ENCODE data around the gene CCDC93.

CCDC93 gene

GRCh38 chr2:117958186-117958585, 55.7 kb downstream of the CCDC93 start (continued):
- no peak for TF ChIP-seq ZIC2 (tag by site-specific recombination; IDR thresholded peaks at IDR 0.05)

DNA sequence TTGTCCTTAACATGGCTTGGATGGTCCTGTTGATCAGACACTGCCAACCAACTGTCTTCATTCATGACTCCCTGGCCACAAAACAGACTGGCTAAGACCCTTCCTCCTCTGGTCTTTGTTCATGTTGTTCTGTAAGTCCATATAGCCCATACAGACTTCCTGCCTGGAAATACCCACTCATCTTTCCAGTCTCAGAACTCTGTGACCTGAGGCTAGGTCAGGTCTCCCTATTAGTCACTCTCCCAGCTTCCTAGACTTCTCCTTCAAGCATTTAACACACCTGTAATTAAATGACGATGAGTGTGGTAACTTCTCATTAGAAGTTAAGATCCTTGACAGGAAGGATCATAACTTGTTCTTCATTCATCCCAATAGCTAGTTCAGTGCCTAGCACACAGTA, 56.3 kb downstream of the CCDC93 start:
- no peak for TF ChIP-seq OVOL3 (tag by site-specific recombination; IDR thresholded peaks at IDR 0.05)
- TF ChIP-seq, protein P1, sequence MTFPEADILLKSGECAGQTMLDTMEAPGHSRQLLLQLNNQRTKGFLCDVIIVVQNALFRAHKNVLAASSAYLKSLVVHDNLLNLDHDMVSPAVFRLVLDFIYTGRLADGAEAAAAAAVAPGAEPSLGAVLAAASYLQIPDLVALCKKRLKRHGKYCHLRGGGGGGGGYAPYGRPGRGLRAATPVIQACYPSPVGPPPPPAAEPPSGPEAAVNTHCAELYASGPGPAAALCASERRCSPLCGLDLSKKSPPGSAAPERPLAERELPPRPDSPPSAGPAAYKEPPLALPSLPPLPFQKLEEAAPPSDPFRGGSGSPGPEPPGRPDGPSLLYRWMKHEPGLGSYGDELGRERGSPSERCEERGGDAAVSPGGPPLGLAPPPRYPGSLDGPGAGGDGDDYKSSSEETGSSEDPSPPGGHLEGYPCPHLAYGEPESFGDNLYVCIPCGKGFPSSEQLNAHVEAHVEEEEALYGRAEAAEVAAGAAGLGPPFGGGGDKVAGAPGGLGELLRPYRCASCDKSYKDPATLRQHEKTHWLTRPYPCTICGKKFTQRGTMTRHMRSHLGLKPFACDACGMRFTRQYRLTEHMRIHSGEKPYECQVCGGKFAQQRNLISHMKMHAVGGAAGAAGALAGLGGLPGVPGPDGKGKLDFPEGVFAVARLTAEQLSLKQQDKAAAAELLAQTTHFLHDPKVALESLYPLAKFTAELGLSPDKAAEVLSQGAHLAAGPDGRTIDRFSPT (tag by site-specific recombination; IDR thresholded peaks at IDR 0.05), result no peak
- no peak for TF ChIP-seq ZNF112 (tag by site-specific recombination; IDR thresholded peaks at IDR 0.05)
- no peak for TF ChIP-seq ZNF561 (tag by site-specific recombination; IDR thresholded peaks at IDR 0.05; ENCODE audit: borderline replicate concordance)
- no peak for TF ChIP-seq ZNF140 (tag by site-specific recombination; IDR thresholded peaks at IDR 0.05)
- no peak for TF ChIP-seq ZNF621 (tag by site-specific recombination; IDR thresholded peaks at IDR 0.05)
- no peak for TF ChIP-seq ZNF645 (tag by site-specific recombination; IDR thresholded peaks at IDR 0.05)
- TF ChIP-seq ZFP41 (tag by site-specific recombination; IDR thresholded peaks at IDR 0.05; ENCODE audit: borderline replicate concordance), result no peak
- no peak for TF ChIP-seq ZNF658 (tag by site-specific recombination; IDR thresholded peaks at IDR 0.05)
- TF ChIP-seq, protein P2, sequence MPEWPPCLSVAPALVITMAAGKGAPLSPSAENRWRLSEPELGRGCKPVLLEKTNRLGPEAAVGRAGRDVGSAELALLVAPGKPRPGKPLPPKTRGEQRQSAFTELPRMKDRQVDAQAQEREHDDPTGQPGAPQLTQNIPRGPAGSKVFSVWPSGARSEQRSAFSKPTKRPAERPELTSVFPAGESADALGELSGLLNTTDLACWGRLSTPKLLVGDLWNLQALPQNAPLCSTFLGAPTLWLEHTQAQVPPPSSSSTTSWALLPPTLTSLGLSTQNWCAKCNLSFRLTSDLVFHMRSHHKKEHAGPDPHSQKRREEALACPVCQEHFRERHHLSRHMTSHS (tag by site-specific recombination; IDR thresholded peaks at IDR 0.05), result no peak
- no peak for TF ChIP-seq ZNF560 (tag by site-specific recombination; IDR thresholded peaks at IDR 0.05; ENCODE audit: borderline replicate concordance)
- TF ChIP-seq ZNF776 (tag by site-specific recombination; IDR thresholded peaks at IDR 0.05; ENCODE audit: borderline replicate concordance), result no peak
- no peak for TF ChIP-seq ZNF354C (tag by site-specific recombination; IDR thresholded peaks at IDR 0.05; ENCODE audit: borderline replicate concordance, low read depth)
- TF ChIP-seq, protein P3, sequence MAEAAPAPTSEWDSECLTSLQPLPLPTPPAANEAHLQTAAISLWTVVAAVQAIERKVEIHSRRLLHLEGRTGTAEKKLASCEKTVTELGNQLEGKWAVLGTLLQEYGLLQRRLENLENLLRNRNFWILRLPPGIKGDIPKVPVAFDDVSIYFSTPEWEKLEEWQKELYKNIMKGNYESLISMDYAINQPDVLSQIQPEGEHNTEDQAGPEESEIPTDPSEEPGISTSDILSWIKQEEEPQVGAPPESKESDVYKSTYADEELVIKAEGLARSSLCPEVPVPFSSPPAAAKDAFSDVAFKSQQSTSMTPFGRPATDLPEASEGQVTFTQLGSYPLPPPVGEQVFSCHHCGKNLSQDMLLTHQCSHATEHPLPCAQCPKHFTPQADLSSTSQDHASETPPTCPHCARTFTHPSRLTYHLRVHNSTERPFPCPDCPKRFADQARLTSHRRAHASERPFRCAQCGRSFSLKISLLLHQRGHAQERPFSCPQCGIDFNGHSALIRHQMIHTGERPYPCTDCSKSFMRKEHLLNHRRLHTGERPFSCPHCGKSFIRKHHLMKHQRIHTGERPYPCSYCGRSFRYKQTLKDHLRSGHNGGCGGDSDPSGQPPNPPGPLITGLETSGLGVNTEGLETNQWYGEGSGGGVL (tag by site-specific recombination; IDR thresholded peaks at IDR 0.05), result no peak
- H3K9me3 ChIP-seq (ENCODE audit: control insufficient read depth, insufficient read depth, low read depth, low read length), result no peaks in the 10 kb centered on the region
- 0 out of 2 replicates have a peak, but pooled peaks cover 3% of the 10 kb centered on the region for H3K4me1 ChIP-seq (ENCODE audit: control insufficient read depth, insufficient read depth, low read length)
- no peak overlapping the region for H3K27ac ChIP-seq (ENCODE audit: extremely low read depth, low read depth, low read length)
- H3K36me3 ChIP-seq (ENCODE audit: control insufficient read depth in 2 of 2, insufficient read depth in 1 of 2, low read length in 2 of 2), result peaks cover 37 to 53% of the 10 kb centered on the region in 2 experiments
- POLR2A ChIA-PET, result no interaction called here
- H3K4me3 ChIP-seq (ENCODE audit: low read depth, low read length), result no peak overlapping the region
- CTCF ChIA-PET, result interaction anchor here (1.6 kb wide), 1 partner anchor 46 kb away, joined by 5 read pairs; no protein-coding TSS in a partner anchor

- H3K9me3 ChIP-seq (ENCODE audit: control insufficient read depth, insufficient read depth, low read depth, low read length), result no peaks in the 10 kb centered on the region
- H3K36me3 ChIP-seq (ENCODE audit: control insufficient read depth in 2 of 2, insufficient read depth in 1 of 2, low read length in 2 of 2), result peaks cover 37 to 65% of the 10 kb centered on the region in 2 experiments
- no peak overlapping the region for H3K4me3 ChIP-seq (ENCODE audit: low read depth, low read length)
- 0 out of 2 replicates have a peak, but pooled peaks cover 3% of the 10 kb centered on the region for H3K4me1 ChIP-seq (ENCODE audit: control insufficient read depth, insufficient read depth, low read length)
- POLR2A ChIA-PET, result interaction anchor here (0.6 kb wide), 1 partner anchor 136 kb away, joined by 3 read pairs; no protein-coding TSS in a partner anchor
- CTCF ChIA-PET, result interaction anchor here (0.7 to 1.6 kb wide), 4 partner anchors 11 to 142 kb away, joined by 3 to 5 read pairs (median 4); partner anchors contain the start of gene DDX18
- no peak overlapping the region for H3K27ac ChIP-seq (ENCODE audit: extremely low read depth, low read depth, low read length)
- TF ChIP-seq, protein P4, sequence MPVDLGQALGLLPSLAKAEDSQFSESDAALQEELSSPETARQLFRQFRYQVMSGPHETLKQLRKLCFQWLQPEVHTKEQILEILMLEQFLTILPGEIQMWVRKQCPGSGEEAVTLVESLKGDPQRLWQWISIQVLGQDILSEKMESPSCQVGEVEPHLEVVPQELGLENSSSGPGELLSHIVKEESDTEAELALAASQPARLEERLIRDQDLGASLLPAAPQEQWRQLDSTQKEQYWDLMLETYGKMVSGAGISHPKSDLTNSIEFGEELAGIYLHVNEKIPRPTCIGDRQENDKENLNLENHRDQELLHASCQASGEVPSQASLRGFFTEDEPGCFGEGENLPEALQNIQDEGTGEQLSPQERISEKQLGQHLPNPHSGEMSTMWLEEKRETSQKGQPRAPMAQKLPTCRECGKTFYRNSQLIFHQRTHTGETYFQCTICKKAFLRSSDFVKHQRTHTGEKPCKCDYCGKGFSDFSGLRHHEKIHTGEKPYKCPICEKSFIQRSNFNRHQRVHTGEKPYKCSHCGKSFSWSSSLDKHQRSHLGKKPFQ (tag by site-specific recombination; IDR thresholded peaks at IDR 0.05), result no peak
- TF ChIP-seq ZNF645 (tag by site-specific recombination; IDR thresholded peaks at IDR 0.05) (no peak), ZNF10 (tag by site-specific recombination; IDR thresholded peaks at IDR 0.05) (no peak), ZNF132 (tag by site-specific recombination; IDR thresholded peaks at IDR 0.05; ENCODE audit: borderline replicate concordance) (no peak)
Measured at GRCh38 chr2:117956036-117956796, 57.7 kb downstream of the CCDC93 start.
